ENCODE results near the gene GPR152. TPM values are rescaled to one million over a fixed set of nuclear protein-coding genes. Genes with fewer than 3 reads are reported as not detected.
A peak's percentile ranks its signal among the peaks of the same experiment; 100 is the strongest.

GPR152 gene
- total RNA-seq, 5 donors from 2014 or later (not counting 1 experiment from before 2014, with no cell fraction given) = 0.19 TPM; not detected in 4

- H3K4me3 Mint-ChIP-seq = no peak overlapping the region
- 92% methylated on average over 14 of the region's 21 CpGs for WGBS (ENCODE audit: insufficient coverage)
- Histone ChIP-seq H3K4me1 (ENCODE audit: control insufficient read depth in 1 of 2, extremely low read depth in 1 of 2, insufficient read depth in 2 of 2, low read length in 2 of 2) (peaks cover 2 to 35% of the 10 kb centered on the region in 2 experiments), H3K36me3 (ENCODE audit: control insufficient read depth in 2 of 2, extremely low read depth in 1 of 2, insufficient read depth in 1 of 2, low read length in 1 of 2) (no peaks in the 10 kb centered on the region), H3K27ac (ENCODE audit: low read length) (no peak overlapping the region), H3K9me3 (no peaks in the 10 kb centered on the region), H3K4me3 (ENCODE audit: control insufficient read depth in 1 of 2, extremely low read depth in 1 of 2, low read length in 1 of 2) (no peak overlapping the region), H3K27me3 (replicated peaks in 1 of 2; ENCODE audit: control insufficient read depth in 2 of 2, extremely low read depth in 1 of 2, insufficient read depth in 2 of 2, low read length in 1 of 2) (peaks cover 0 to 24% of the 10 kb centered on the region in 2 experiments)
- peaks cover 15 to 20% (median 16%) of the 10 kb centered on the region in 3 donors for H3K4me1 Mint-ChIP-seq
- no peaks in the 10 kb centered on the region for H3K27me3 Mint-ChIP-seq
- no peaks in the 10 kb centered on the region for H3K9me3 Mint-ChIP-seq
- no peaks in the 10 kb centered on the region for H3K36me3 Mint-ChIP-seq
- no peak for DNase-seq
- CTCF ChIA-PET = no interaction called here
- no peak overlapping the region for H3K27ac Mint-ChIP-seq
- POLR2A ChIA-PET = no interaction called here
- ATAC-seq (replicated peaks in 1 of 4) = no peak
Measured at GRCh38 chr11:67453816-67454732, 1.5 kb upstream of the GPR152 start.

GRCh38 chr11:67451658-67451976 is 912 bp downstream of the GPR152 start:
- Mint-ChIP-seq H3K4me1 (peaks cover 36 to 39% (median 37%) of the 10 kb centered on the region in 3 donors), H3K9me3 (no peaks in the 10 kb centered on the region), H3K36me3 (no peaks in the 10 kb centered on the region), H3K4me3 (no peak overlapping the region), H3K27ac (peak overlapping the region in 1 of 2 donors; percentile 52), H3K27me3 (no peaks in the 10 kb centered on the region)
- Histone ChIP-seq H3K36me3 (ENCODE audit: control insufficient read depth in 2 of 2, extremely low read depth in 1 of 2, insufficient read depth in 1 of 2, low read length in 1 of 2) (no peaks in the 10 kb centered on the region), H3K4me3 (ENCODE audit: control insufficient read depth in 1 of 2, extremely low read depth in 1 of 2, low read length in 1 of 2) (no peak overlapping the region), H3K27ac (ENCODE audit: low read length) (no peak overlapping the region), H3K9me3 (no peaks in the 10 kb centered on the region), H3K27me3 (replicated peaks in 1 of 2; ENCODE audit: control insufficient read depth in 2 of 2, extremely low read depth in 1 of 2, insufficient read depth in 2 of 2, low read length in 1 of 2) (peaks cover 0 to 24% of the 10 kb centered on the region in 2 experiments), H3K4me1 (ENCODE audit: control insufficient read depth in 1 of 2, extremely low read depth in 1 of 2, insufficient read depth in 2 of 2, low read length in 2 of 2) (peaks cover 12 to 57% of the 10 kb centered on the region in 2 experiments)
- ATAC-seq (replicated peaks in 1 of 4) (no peak), DNase-seq (no peak)
- ChIA-PET POLR2A (interaction anchor here in 1 of 2 donors (0.5 kb wide), 1 partner anchor 138 kb away, joined by 4 read pairs; no protein-coding TSS in a partner anchor), CTCF (interaction anchor here in 1 of 2 donors (0.5 to 0.6 kb wide), 2 partner anchors 35 to 72 kb away, joined by 3 read pairs; no protein-coding TSS in a partner anchor)
- WGBS (ENCODE audit: insufficient coverage) = 93% methylated on average over 14 of the region's 14 CpGs

- H3K4me1 Mint-ChIP-seq = peaks cover 42 to 45% (median 43%) of the 10 kb centered on the region in 3 donors
- 82% methylated on average over 21 of the region's 25 CpGs for WGBS (ENCODE audit: insufficient coverage)
- peak overlapping the region in 1 of 2 donors; percentile 52 for H3K27ac Mint-ChIP-seq
- Histone ChIP-seq H3K4me1 (ENCODE audit: control insufficient read depth in 1 of 2, extremely low read depth in 1 of 2, insufficient read depth in 2 of 2, low read length in 2 of 2) (peaks cover 14 to 62% of the 10 kb centered on the region in 2 experiments), H3K9me3 (no peaks in the 10 kb centered on the region), H3K36me3 (ENCODE audit: control insufficient read depth in 2 of 2, extremely low read depth in 1 of 2, insufficient read depth in 1 of 2, low read length in 1 of 2) (no peaks in the 10 kb centered on the region), H3K4me3 (ENCODE audit: control insufficient read depth in 1 of 2, extremely low read depth in 1 of 2, low read length in 1 of 2) (no peak overlapping the region), H3K27ac (ENCODE audit: low read length) (no peak overlapping the region), H3K27me3 (replicated peaks in 1 of 2; ENCODE audit: control insufficient read depth in 2 of 2, extremely low read depth in 1 of 2, insufficient read depth in 2 of 2, low read length in 1 of 2) (peaks cover 0 to 23% of the 10 kb centered on the region in 2 experiments)
- ChIA-PET POLR2A (interaction anchor here in 1 of 2 donors (0.5 kb wide), 1 partner anchor 138 kb away, joined by 4 read pairs; no protein-coding TSS in a partner anchor), CTCF (interaction anchor here in 1 of 2 donors (0.5 to 0.6 kb wide), 2 partner anchors 36 to 72 kb away, joined by 3 read pairs; no protein-coding TSS in a partner anchor)
- DNase-seq = no peak
- no peaks in the 10 kb centered on the region for H3K9me3 Mint-ChIP-seq
- H3K36me3 Mint-ChIP-seq = no peaks in the 10 kb centered on the region
- no peaks in the 10 kb centered on the region for H3K27me3 Mint-ChIP-seq
- no peak overlapping the region for H3K4me3 Mint-ChIP-seq
- ATAC-seq (replicated peaks in 1 of 4) = no peak
Measured at GRCh38 chr11:67450796-67451657, 1.5 kb downstream of the GPR152 start.

GRCh38 chr11:67449116-67449844 is 3.2 kb downstream of the GPR152 start:
- Histone ChIP-seq H3K4me3 (ENCODE audit: control insufficient read depth in 1 of 2, extremely low read depth in 1 of 2, low read length in 1 of 2) (no peak overlapping the region), H3K36me3 (ENCODE audit: control insufficient read depth in 2 of 2, extremely low read depth in 1 of 2, insufficient read depth in 1 of 2, low read length in 1 of 2) (no peaks in the 10 kb centered on the region), H3K9me3 (no peaks in the 10 kb centered on the region), H3K4me1 (ENCODE audit: control insufficient read depth in 1 of 2, extremely low read depth in 1 of 2, insufficient read depth in 2 of 2, low read length in 2 of 2) (peaks cover 24 to 77% of the 10 kb centered on the region in 2 experiments), H3K27me3 (replicated peaks in 1 of 2; ENCODE audit: control insufficient read depth in 2 of 2, extremely low read depth in 1 of 2, insufficient read depth in 2 of 2, low read length in 1 of 2) (peaks cover 0 to 11% of the 10 kb centered on the region in 2 experiments), H3K27ac (ENCODE audit: low read length) (no peak overlapping the region)
- 67% methylated on average over 9 of the region's 9 CpGs for WGBS (ENCODE audit: insufficient coverage)
- Mint-ChIP-seq H3K27ac (peak overlapping the region; percentile 37 to 68), H3K4me1 (peaks cover 59 to 62% (median 60%) of the 10 kb centered on the region in 3 donors), H3K4me3 (peak overlapping the region in 1 of 3 donors; percentile 43), H3K27me3 (no peaks in the 10 kb centered on the region), H3K9me3 (no peaks in the 10 kb centered on the region), H3K36me3 (no peaks in the 10 kb centered on the region)
- ChIA-PET POLR2A (interaction anchor here in 1 of 2 donors (0.6 kb wide), 1 partner anchor 28 kb away, joined by 5 read pairs; no protein-coding TSS in a partner anchor), CTCF (interaction anchor here in 1 of 2 donors (0.7 kb wide), 1 partner anchor 132 kb away, joined by 7 read pairs; no protein-coding TSS in a partner anchor)
- ATAC-seq (replicated peaks in 1 of 4) (no peak), DNase-seq (no peak)

- Mint-ChIP-seq H3K4me1 (peaks cover 66 to 69% (median 67%) of the 10 kb centered on the region in 3 donors), H3K9me3 (no peaks in the 10 kb centered on the region), H3K4me3 (peak overlapping the region in 2 of 3 donors; percentile 17 to 80), H3K36me3 (no peaks in the 10 kb centered on the region), H3K27me3 (no peaks in the 10 kb centered on the region), H3K27ac (peak overlapping the region; percentile 57 to 64)
- DNase-seq (no peak), ATAC-seq (replicated peaks in 1 of 4) (no peak)
- H3K27me3 ChIP-seq (replicated peaks in 1 of 2; ENCODE audit: control insufficient read depth in 2 of 2, extremely low read depth in 1 of 2, insufficient read depth in 2 of 2, low read length in 1 of 2) = peaks cover 0 to 11% of the 10 kb centered on the region in 2 experiments
- H3K9me3 ChIP-seq = no peaks in the 10 kb centered on the region
- peaks cover 24 to 85% of the 10 kb centered on the region in 2 experiments for H3K4me1 ChIP-seq (ENCODE audit: control insufficient read depth in 1 of 2, extremely low read depth in 1 of 2, insufficient read depth in 2 of 2, low read length in 2 of 2)
- WGBS (ENCODE audit: insufficient coverage) = 97% methylated on average over 3 of the region's 7 CpGs
- ChIA-PET POLR2A (no interaction called here), CTCF (interaction anchor here in 1 of 2 donors (0.7 kb wide), 1 partner anchor 86 kb away, joined by 3 read pairs; no protein-coding TSS in a partner anchor)
- no peak overlapping the region for H3K4me3 ChIP-seq (ENCODE audit: control insufficient read depth in 1 of 2, extremely low read depth in 1 of 2, low read length in 1 of 2)
- no peaks in the 10 kb centered on the region for H3K36me3 ChIP-seq (ENCODE audit: control insufficient read depth in 2 of 2, extremely low read depth in 1 of 2, insufficient read depth in 1 of 2, low read length in 1 of 2)
- no peak overlapping the region for H3K27ac ChIP-seq (ENCODE audit: low read length)
Measured at GRCh38 chr11:67448220-67448609, 4.3 kb downstream of the GPR152 start.

Data from T-cell (primary cell).